ENCODE measurements around the gene GPER1. TPM values are rescaled to one million over a fixed set of nuclear protein-coding genes. Genes with fewer than 3 reads are reported as not detected.
"Not testable (repeated sequence)": the region's sequence is repeated elsewhere in the genome, so short reads cannot be mapped to it uniquely, and the experiment has no call there.

Gene GPER1
- polyA plus RNA-seq, 2 of the 4 experiments (the other 2 are of a cell fraction) = 0.23 to 0.50 TPM

GRCh38 chr7:1140476-1141104 is 52.7 kb downstream of the GPER1 start:
- Histone ChIP-seq H3K9me3 (no peaks in the 10 kb centered on the region), H3K27ac (no peak overlapping the region), H3K4me1 (peaks cover 8% of the 10 kb centered on the region; the same call in 2 of the 3 replicates), H3K4me3 (no peak overlapping the region), H3K4me2 (no peak overlapping the region)
- POLR2A ChIA-PET = no interaction called here
- CTCF ChIA-PET = interaction anchor here (1.5 kb wide), 1 partner anchor 147 kb away, joined by 4 read pairs; no protein-coding TSS in a partner anchor
- FAIRE-seq = no peak
- no peak for DNase-seq (ENCODE audit: low read depth in 1 of 2, low spot score in 1 of 2)
- 91% methylated on average over 4 of the region's 4 CpGs for WGBS (ENCODE audit: missing lambda C conversion rate)
- no peak for ATAC-seq
- TF ChIP-seq JUN (IDR thresholded peaks at IDR 0.05) = no peak
- TF ChIP-seq RFX5 (IDR thresholded peaks at IDR 0.05) = 0 out of 2 replicates have a peak, but pooled peaks have one; percentile 47

- Histone ChIP-seq H3K4me3 (no peak overlapping the region), H3K4me1 (peaks cover 5% of the 10 kb centered on the region; the same call in 2 of the 3 replicates), H3K9me3 (no peaks in the 10 kb centered on the region), H3K4me2 (no peak overlapping the region), H3K27ac (no peak overlapping the region)
- ATAC-seq (no peak), FAIRE-seq (no peak), DNase-seq (ENCODE audit: low read depth in 1 of 2, low spot score in 1 of 2) (no peak)
- TF ChIP-seq EHF (CRISPR knock-in tag; IDR thresholded peaks at IDR 0.05) (no peak), HDAC2 (IDR thresholded peaks at IDR 0.05) (no peak), ZC3H11A (IDR thresholded peaks at IDR 0.05) (no peak), BHLHE40 (IDR thresholded peaks at IDR 0.05; ENCODE audit: low read depth, low read length) (no peak), REST (IDR thresholded peaks at IDR 0.05) (no peak), TP53 (CRISPR knock-in tag; IDR thresholded peaks at IDR 0.05) (no peak), NFE2L2 (conservative IDR thresholded peaks at IDR 0.05; ENCODE audit: low read length) (no peak), MAFK (IDR thresholded peaks at IDR 0.05; ENCODE audit: partially characterized antibody) (no peak), MAX (IDR thresholded peaks at IDR 0.05) (no peak), SREBF2 (IDR thresholded peaks at IDR 0.05) (no peak), RFX5 (IDR thresholded peaks at IDR 0.05) (no peak), HOXB13 (CRISPR knock-in tag; IDR thresholded peaks at IDR 0.05; ENCODE audit: low read depth) (no peak), HEYL (CRISPR knock-in tag; IDR thresholded peaks at IDR 0.05) (no peak), CBX2 (IDR thresholded peaks at IDR 0.05; ENCODE audit: borderline replicate concordance, low read depth) (no peak), NPAS2 (CRISPR knock-in tag; IDR thresholded peaks at IDR 0.05; ENCODE audit: borderline replicate concordance) (no peak), E2F6 (IDR thresholded peaks at IDR 0.05; ENCODE audit: borderline replicate concordance, low read depth) (no peak), POLR2AphosphoS2 (conservative IDR thresholded peaks at IDR 0.05; ENCODE audit: low read length) (no peak), FOXS1 (CRISPR knock-in tag; IDR thresholded peaks at IDR 0.05) (no peak)
- CTCF ChIA-PET = interaction anchor here (0.6 to 3.0 kb wide), 7 partner anchors 22 to 1107 kb away, joined by 3 to 18 read pairs (median 3); no protein-coding TSS in a partner anchor
- WGBS (ENCODE audit: missing lambda C conversion rate) = 76% methylated on average over 6 of the region's 6 CpGs
- POLR2A ChIA-PET = no interaction called here
Observed at GRCh38 chr7:1141651-1142050, 53.7 kb downstream of the GPER1 start.

GRCh38 chr7:1142051-1142635 is 54.2 kb downstream of the GPER1 start:
- DNase-seq (ENCODE audit: low read depth in 1 of 2, low spot score in 1 of 2) (no peak), ATAC-seq (no peak), FAIRE-seq (no peak)
- ChIA-PET CTCF (interaction anchor here (0.6 to 3.0 kb wide), 10 partner anchors 10 to 1106 kb away, joined by 3 to 18 read pairs (median 4); no protein-coding TSS in a partner anchor), POLR2A (no interaction called here)
- Histone ChIP-seq H3K4me2 (no peak overlapping the region), H3K4me3 (no peak overlapping the region), H3K27ac (no peak overlapping the region), H3K4me1 (peaks cover under 1% of the 10 kb centered on the region; the same call in 1 of the 3 replicates), H3K9me3 (no peaks in the 10 kb centered on the region)
- WGBS (ENCODE audit: missing lambda C conversion rate) = 85% methylated on average over 14 of the region's 14 CpGs
- no peak for TF ChIP-seq HMGXB4 (CRISPR knock-in tag; IDR thresholded peaks at IDR 0.05; ENCODE audit: borderline replicate concordance)
- TF ChIP-seq BHLHE40 (IDR thresholded peaks at IDR 0.05; ENCODE audit: low read depth, low read length) = no peak
- no peak for TF ChIP-seq CHD4 (IDR thresholded peaks at IDR 0.05; ENCODE audit: borderline replicate concordance)
- TF ChIP-seq HEYL (CRISPR knock-in tag; IDR thresholded peaks at IDR 0.05) = no peak
- no peak for TF ChIP-seq RCOR1 (IDR thresholded peaks at IDR 0.05; ENCODE audit: low read depth, low read length)

- H3K4me1 ChIP-seq; FAIRE-seq; DNase-seq (ENCODE audit: low read depth in 1 of 2, low spot score in 1 of 2); H3K4me2 ChIP-seq; H3K4me3 ChIP-seq; H3K27ac ChIP-seq; ATAC-seq; H3K9me3 ChIP-seq; POLR2A ChIA-PET: not testable (repeated sequence)
- CTCF ChIA-PET = interaction anchor here (1.0 to 3.0 kb wide), 6 partner anchors 9 to 150 kb away, joined by 3 to 18 read pairs (median 6); no protein-coding TSS in a partner anchor
- 74% methylated on average over 5 of the region's 5 CpGs for WGBS (ENCODE audit: missing lambda C conversion rate)
Observed at GRCh38 chr7:1143031-1143430, 55.1 kb downstream of the GPER1 start.

Measured in A549 (cell line).